ENCODE measurements around the gene KRT12.
"Not testable (repeated sequence)": the region's sequence is repeated elsewhere in the genome, so short reads cannot be mapped to it uniquely, and the experiment has no call there.

Gene KRT12

DNA sequence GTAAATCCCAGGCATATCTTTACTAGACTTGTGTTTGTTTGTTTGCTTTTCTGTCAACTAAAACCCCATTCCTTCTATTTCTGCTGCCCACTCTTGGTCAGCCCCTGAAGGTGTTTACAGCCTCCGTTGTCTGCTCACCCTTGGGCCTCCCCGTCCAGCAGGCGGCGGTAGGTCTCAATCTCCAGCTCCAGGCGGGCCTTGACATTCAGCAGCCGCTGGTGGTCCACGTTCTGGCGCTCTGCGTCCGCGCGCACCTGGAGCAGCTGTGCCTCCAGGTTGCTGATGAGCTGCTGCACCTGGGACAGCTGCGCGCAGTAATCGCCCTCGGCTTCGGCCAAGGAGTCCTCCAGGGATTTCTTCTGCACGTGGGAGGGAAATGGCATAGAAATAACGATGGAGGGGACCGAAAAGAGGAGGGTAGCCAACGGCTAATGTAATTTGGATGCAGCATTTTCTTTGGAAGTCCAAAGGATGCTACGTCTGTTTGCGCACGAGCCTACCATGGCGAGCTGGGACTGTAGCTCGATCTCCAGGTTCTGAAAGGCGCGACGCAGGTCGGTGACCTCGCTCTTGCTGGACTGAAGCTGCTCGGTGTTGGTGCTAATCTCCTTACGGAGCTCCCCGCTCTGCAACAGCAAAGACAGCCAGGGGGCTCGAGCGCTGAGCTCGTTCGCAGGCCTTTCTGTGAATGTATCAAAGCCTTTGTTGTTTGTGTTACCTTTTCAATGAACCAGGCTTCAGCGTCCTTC, 3.9 kb downstream of the KRT12 start:
- Mint-ChIP-seq H3K9me3 (no peaks in the 10 kb centered on the region), H3K27ac (no peak overlapping the region), H3K27me3 (peaks cover 2% of the 10 kb centered on the region), H3K4me3 (no peak overlapping the region), H3K4me1 (no peaks in the 10 kb centered on the region), H3K36me3 (no peaks in the 10 kb centered on the region)

DNA sequence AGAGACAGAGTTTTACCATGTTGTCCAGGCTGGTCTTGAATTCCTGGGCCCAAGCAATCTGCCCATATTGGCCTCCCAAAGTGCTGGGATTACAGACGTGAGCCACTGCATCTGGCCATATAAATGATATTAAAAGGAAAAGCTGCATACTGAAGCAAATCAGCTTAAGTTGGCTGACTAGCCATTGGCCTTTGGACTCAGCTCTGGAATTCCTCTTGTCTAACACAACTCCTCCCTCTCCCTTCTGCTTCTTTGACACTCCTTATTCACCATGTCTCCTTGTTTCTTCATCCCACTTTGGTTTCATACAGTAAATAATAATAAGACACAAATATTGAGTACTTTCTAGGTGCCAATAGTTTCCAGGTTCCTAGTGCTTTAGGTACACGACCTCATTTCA, 7.5 kb downstream of the KRT12 start:
- Mint-ChIP-seq H3K4me1 (peaks cover 4% of the 10 kb centered on the region), H3K4me3 (no peak overlapping the region), H3K36me3 (no peaks in the 10 kb centered on the region), H3K27ac (no peak overlapping the region), H3K9me3 (no peaks in the 10 kb centered on the region), H3K27me3 (no peaks in the 10 kb centered on the region)

DNA sequence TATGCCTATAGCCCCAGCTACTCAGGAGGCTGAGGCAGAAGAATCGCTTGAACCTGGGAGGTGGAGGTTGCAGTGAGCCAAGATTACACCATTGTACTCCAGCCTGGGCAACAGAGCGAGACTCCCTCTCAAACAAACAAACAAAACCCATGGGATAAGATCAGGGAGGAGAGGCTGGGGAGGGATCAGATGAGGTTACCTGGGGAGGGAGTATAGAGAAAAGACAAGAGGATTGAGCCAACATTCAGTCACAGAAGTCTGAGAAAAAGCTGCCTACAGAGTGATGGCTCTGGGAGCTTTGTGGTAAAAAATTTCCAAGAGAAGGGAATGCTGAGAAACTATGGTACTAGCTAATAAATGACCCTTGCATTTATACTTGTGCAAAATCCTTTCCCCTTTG, 8.4 kb downstream of the KRT12 start:
- H3K27ac Mint-ChIP-seq, H3K27me3 Mint-ChIP-seq, H3K9me3 Mint-ChIP-seq, H3K36me3 Mint-ChIP-seq, H3K4me1 Mint-ChIP-seq, H3K4me3 Mint-ChIP-seq: not testable (repeated sequence)

DNA sequence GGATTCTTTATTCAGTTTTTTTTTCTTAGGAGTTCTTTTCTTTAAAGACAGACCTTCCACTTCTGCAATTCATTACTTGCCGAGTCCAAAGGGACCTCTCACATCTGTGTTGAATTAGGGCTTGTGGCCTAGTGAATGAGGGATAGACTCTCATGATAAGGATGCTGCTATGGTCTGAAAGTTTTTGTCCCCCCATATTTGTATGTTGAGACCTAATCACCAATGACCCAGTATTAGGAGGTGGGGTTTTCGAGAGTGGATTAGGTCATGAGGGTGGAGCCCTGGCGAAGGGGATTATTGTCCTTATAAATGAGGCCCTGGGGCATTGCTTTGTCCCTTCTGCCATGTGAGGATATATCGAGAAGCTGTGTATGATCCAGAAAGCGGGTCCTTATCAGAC, 9.5 kb downstream of the KRT12 start:
- Mint-ChIP-seq H3K4me3 (no peak overlapping the region), H3K36me3 (no peaks in the 10 kb centered on the region), H3K27me3 (peaks cover 2% of the 10 kb centered on the region), H3K9me3 (no peaks in the 10 kb centered on the region), H3K27ac (no peak overlapping the region), H3K4me1 (peaks cover 4% of the 10 kb centered on the region)

DNA sequence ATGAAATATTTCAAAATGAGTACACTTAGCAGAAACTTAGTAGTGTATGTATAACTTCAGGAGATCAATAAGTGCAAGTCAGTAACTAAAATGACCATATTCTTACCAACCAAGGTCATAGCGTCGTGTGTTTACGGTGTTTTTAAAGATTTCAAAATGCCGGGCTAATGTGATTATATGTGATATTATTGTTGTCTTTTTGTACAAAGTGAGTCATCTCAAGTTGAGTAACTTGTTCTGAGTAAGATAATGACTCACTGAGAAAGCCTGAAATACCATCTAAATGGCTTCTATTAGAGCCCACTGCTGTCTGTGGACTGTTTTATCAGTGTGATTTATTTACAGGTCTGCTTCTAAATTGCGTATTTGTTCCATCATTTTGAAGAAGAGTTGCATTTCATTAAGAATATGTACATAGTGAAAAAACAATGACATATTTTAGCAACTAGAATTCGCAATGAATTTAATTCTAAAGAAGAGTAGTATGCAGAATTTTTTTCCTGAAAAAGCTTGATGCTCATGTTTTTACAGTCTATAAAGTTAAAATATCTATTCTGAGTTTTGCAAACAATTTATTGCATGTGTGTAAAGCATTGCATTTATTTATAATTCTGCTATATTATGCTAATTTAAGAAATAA, 12.7 kb downstream of the KRT12 start:
- Mint-ChIP-seq H3K27me3 (peaks cover 2% of the 10 kb centered on the region), H3K4me3 (no peak overlapping the region), H3K27ac (no peak overlapping the region), H3K4me1 (peaks cover 4% of the 10 kb centered on the region), H3K36me3 (no peaks in the 10 kb centered on the region), H3K9me3 (no peaks in the 10 kb centered on the region)

DNA sequence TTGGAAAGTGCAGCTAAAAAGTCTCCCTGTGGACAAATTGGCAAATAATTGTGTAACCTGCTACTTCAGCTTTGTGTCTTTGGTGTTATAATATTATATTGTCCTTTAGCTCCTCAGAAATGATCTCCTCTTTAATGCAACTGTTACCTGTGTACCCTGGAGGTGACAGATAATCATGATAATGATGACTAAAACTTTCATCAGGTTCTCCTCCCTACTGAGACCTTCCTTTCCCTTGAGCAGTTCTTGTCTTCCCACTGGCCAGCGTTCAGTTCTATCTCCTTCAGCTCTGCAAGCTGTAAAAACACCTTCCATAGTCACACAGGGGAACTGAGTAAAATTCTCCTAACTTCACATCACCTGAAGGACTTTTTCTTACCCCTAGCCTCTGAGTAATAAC, 14.7 kb downstream of the KRT12 start:
- no peaks in the 10 kb centered on the region for H3K36me3 Mint-ChIP-seq
- no peak overlapping the region for H3K4me3 Mint-ChIP-seq
- peaks cover 2% of the 10 kb centered on the region for H3K27me3 Mint-ChIP-seq
- no peak overlapping the region for H3K27ac Mint-ChIP-seq
- H3K4me1 Mint-ChIP-seq = peaks cover 4% of the 10 kb centered on the region
- no peaks in the 10 kb centered on the region for H3K9me3 Mint-ChIP-seq

DNA sequence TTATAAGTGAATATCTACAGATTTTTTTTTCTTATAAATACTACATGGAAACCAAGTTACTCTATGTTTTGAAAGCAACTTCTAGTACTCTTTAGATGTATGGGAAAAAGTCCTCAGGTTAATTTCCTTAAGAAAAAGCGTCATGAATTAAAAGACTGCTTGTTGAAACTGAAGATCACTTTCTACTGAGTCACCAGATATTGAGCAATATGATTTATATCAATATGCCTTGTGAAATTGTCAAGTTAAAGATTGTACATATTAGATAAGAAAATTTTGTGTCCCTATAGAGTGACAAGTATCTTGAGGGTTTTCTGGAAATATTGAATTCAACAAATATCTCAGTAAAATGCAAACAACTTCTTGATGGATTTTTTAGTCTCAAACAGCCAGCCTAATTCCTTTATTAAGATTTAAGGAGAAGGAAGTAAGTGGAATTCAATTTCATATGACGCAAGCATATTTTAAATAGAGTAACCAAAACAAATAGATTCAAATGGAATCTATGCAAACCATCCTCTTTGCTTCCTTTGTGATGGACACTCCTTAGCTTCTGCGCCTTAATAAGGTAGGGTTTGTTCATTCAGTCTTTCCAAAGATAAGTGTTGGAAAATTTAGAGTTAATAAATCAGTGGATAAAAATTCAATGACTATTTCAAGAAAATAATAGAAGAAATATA, 16.6 kb downstream of the KRT12 start:
- Mint-ChIP-seq H3K4me3 (no peak overlapping the region), H3K4me1 (no peaks in the 10 kb centered on the region), H3K9me3 (no peaks in the 10 kb centered on the region), H3K27ac (no peak overlapping the region), H3K36me3 (no peaks in the 10 kb centered on the region), H3K27me3 (peaks cover 4% of the 10 kb centered on the region)

DNA sequence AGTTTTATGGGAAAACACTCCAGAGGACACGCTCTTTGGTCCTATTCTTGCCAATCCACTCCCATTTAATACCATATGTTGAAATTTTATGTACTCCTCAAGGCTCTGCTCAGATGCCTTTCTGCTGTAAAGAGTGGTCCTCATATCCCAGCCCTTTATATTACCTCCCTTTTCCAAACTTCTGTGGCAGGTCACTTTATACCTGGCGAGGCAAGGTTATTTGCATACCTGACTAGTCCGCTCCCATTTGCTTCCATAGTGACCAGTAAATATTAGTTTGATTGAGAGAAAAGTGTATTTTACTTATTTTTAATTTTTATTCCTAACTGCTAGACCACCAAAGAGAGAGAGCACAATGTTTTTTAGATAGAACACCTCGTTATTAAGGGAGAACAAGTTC, 17.3 kb downstream of the KRT12 start:
- Mint-ChIP-seq H3K27ac (no peak overlapping the region), H3K27me3 (peaks cover 8% of the 10 kb centered on the region), H3K4me1 (no peaks in the 10 kb centered on the region), H3K36me3 (no peaks in the 10 kb centered on the region), H3K9me3 (no peaks in the 10 kb centered on the region), H3K4me3 (no peak overlapping the region)

DNA sequence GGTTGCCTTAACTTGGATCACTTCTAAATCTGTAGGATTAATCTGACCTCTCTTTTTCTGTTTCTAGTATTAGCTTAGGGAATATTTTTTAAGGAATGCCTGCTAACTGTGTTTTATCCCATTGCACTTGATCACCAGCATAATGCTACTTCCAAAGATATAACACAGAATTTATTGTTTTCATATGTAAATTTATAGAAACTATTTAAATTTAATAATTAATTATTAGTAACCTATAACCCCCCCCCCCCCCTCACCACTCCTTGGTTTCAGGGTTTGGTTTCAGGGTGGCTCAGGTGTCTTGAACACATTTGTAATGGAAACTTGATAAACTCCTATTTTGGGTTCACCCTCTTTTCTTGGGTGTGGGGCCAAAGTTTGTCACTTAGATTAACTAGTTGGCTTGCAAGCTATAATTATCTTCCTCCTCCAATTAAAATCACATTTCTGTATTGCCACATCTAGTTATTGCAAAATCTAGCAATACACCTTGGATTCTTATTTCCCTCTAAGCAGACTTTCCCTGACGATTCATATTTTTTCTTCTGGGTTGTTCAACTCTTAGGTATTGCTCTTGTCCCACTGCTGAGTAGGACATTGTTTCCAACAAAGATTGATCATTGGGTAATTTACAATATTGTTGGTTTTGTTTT, 18.3 kb downstream of the KRT12 start:
- Mint-ChIP-seq H3K4me3 (no peak overlapping the region), H3K27me3 (peaks cover 13% of the 10 kb centered on the region), H3K36me3 (no peaks in the 10 kb centered on the region), H3K4me1 (no peaks in the 10 kb centered on the region), H3K27ac (no peak overlapping the region), H3K9me3 (no peaks in the 10 kb centered on the region)

DNA sequence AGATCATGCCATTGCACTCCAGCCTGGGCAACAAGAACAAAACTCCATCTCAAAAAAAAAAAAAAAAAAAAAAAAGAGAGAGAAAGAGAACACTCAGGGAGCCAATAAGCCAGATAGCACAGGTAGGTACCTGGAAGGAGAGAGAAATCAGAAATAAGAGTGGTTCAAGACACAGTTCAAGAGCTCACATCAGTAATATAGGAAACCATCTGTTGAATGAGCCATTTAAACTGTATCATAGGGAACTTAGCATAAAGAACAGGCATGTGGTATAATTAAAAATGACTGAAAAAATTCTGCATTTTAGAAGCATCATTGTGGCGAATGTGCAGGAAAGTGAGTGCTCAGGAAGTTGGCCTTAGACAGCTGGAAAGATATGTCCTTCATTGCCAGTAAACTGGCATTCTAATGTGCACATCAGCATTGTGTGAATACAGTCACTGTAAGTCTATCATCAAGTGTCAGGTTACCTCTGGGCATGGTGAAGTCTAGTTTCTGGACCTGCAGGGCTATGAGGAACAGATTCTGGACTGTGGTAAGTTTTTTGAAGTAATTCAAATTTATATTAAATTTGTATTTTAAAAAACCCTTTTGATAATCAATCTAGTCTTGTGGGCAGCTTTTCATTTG, 20.4 kb downstream of the KRT12 start:
- Mint-ChIP-seq H3K4me3 (no peak overlapping the region), H3K4me1 (no peaks in the 10 kb centered on the region), H3K27ac (no peak overlapping the region), H3K36me3 (no peaks in the 10 kb centered on the region), H3K9me3 (no peaks in the 10 kb centered on the region), H3K27me3 (peaks cover 17% of the 10 kb centered on the region)

DNA sequence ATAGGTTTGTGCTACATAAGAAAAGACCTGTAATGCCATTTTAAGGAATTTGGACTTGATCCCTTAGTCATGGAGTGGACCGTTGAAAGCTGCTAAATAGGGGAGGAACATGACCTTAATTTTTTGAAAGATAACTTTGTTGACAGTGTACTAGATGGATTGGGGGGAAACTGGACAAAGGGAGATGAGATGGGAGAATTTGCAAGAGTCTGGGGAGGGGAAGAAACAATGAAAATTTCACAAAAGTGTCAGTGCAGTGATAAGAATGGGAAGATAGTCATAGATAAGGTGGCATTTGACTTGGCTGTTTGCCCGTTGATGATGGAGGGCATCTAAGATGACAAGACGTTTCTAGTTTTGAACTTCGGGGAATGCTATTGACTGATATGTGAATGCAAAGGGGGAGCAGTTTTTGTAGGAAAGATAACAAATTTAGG, 22.3 kb downstream of the KRT12 start:
- H3K4me1 Mint-ChIP-seq = no peaks in the 10 kb centered on the region
- no peaks in the 10 kb centered on the region for H3K9me3 Mint-ChIP-seq
- peaks cover 2% of the 10 kb centered on the region for H3K36me3 Mint-ChIP-seq
- H3K27me3 Mint-ChIP-seq = peaks cover 18% of the 10 kb centered on the region
- H3K4me3 Mint-ChIP-seq = no peak overlapping the region
- no peak overlapping the region for H3K27ac Mint-ChIP-seq

DNA sequence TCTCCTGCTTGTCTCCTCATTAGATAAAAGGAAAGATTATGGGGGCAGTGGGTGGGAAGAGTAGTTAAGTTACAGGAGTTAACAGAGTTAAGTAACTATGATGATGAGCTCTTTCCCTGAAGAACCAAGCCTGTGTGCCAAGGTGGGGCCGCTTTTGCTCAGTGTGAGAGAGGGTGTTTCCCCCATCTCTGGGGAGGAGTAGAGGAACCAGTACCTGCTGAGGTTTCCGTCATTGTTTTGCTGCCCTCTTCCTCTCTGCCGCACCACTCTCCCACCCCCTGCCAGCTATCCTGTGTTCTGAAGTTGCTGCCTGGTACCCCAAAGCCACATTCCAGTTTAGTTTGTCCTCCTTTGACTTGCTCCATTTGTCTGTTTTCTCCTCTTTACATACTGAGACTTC, 23.8 kb downstream of the KRT12 start:
- peaks cover 18% of the 10 kb centered on the region for H3K27me3 Mint-ChIP-seq
- H3K36me3 Mint-ChIP-seq = peaks cover 2% of the 10 kb centered on the region
- H3K4me3 Mint-ChIP-seq = no peak overlapping the region
- H3K9me3 Mint-ChIP-seq = no peaks in the 10 kb centered on the region
- no peaks in the 10 kb centered on the region for H3K4me1 Mint-ChIP-seq
- no peak overlapping the region for H3K27ac Mint-ChIP-seq

DNA sequence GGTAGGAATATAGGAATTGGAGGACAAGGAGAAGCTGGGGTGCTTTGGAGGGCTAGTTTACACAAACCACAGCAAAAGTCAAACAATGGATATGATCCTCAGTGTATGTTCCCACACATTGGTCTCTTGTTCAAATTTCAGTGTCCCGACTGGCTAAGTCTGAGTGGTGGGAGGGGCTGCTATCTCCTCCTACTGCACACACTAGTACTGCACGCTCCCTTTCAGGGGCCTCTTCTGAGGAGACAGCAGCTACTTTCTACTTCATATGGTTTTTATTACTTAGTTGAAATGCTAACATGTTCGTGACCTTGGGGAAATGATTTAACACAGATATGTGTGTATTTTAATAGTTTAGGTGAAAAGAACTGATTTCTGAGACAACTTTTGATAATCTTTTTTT, 25.8 kb downstream of the KRT12 start:
- peaks cover 18% of the 10 kb centered on the region for H3K27me3 Mint-ChIP-seq
- no peaks in the 10 kb centered on the region for H3K9me3 Mint-ChIP-seq
- no peak overlapping the region for H3K27ac Mint-ChIP-seq
- H3K4me3 Mint-ChIP-seq = no peak overlapping the region
- H3K4me1 Mint-ChIP-seq = no peaks in the 10 kb centered on the region
- H3K36me3 Mint-ChIP-seq = peaks cover 2% of the 10 kb centered on the region

DNA sequence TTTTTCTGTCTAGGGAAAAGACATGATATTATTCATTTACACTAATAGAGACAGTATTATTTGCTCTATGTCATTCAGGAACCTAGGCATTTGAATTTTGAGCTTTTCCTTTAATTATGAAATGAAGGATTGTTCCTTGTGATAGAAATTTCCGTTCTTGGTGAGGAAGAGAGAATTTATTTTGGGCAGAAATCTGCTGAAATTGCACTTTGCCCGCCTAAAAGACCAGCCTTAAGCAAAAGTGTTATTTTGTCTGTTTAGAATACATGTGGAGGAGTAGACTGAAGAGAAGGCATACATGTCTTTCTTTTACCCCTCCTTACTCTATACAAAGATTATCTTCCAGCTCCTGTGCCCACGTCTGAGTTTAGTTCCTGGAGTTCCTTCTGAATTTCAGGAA, 27.8 kb downstream of the KRT12 start:
- peaks cover 7% of the 10 kb centered on the region for H3K36me3 Mint-ChIP-seq
- H3K9me3 Mint-ChIP-seq = no peaks in the 10 kb centered on the region
- peaks cover 9% of the 10 kb centered on the region for H3K27me3 Mint-ChIP-seq
- H3K27ac Mint-ChIP-seq = no peak overlapping the region
- no peaks in the 10 kb centered on the region for H3K4me1 Mint-ChIP-seq
- H3K4me3 Mint-ChIP-seq = no peak overlapping the region

DNA sequence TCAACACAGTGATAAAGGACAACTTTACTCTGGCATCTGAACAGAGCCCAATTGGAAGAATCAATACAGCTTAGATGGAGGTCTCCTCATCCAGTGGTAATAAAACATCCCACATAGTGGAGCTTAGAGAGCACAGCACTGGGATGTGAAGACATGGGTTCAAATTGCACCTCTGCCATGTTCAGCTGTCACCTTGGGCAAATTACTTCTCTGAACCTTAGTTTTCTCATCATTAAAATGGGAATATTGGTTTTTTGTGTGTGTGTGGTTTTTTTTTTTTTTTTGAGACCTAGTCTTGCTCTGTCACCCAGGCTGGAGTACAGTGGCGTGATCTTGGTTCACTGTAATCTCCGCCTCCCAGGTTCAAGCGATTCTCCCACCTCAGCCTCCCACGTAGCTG, 31.0 kb downstream of the KRT12 start:
- Mint-ChIP-seq H3K36me3 (peaks cover 6% of the 10 kb centered on the region), H3K4me1 (no peaks in the 10 kb centered on the region), H3K9me3 (no peaks in the 10 kb centered on the region), H3K27ac (no peak overlapping the region), H3K4me3 (no peak overlapping the region), H3K27me3 (no peaks in the 10 kb centered on the region)
